GM12865 (cell line): ENCODE results near the gene C2orf81.
"Not testable (repeated sequence)": the region's sequence is repeated elsewhere in the genome, so short reads cannot be mapped to it uniquely, and the experiment has no call there.

Experiments
- DNase-seq: peaks from one replicate; pipeline ENCODE4 v3.0.0; 2010; ENCODE audit warnings: low read depth
- H3K4me3 ChIP-seq: 2 replicates; pipeline ENCODE4 v1.5.1; 2011; ENCODE audit warnings: mild to moderate bottlenecking, low read depth, low read length, control low read depth
- TF ChIP-seq, protein P1 (sequence below): IDR thresholded peaks from 2 replicates; pipeline ENCODE4 v1.5.1; 2011; ENCODE audit warnings: low read length, control low read depth, low read depth, inconsistent platforms; ENCODE audit not compliant: insufficient read depth; ENCODE audit errors: missing control alignments

Gene C2orf81

DNA sequence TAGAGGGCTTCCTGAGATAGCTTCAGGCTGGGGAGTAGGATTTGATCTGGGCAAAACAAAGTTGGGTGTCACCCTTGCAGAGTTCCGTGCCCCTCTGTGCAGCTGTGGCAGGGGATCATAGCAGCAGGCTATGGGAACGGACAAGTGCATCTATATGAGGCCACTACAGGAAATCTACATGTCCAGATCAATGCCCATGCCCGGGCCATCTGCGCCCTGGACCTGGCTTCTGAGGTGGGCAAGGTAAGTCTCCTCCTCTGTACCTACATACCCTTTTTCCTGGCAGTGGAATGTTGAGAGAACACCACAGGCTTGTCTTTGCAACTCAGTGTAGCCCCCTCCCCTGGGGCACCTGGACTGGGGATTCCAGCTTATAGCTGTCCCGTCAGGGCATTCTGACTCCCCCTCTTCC, 3.6 kb upstream of the C2orf81 start:
- no peak for DNase-seq
- TF ChIP-seq, protein P1, sequence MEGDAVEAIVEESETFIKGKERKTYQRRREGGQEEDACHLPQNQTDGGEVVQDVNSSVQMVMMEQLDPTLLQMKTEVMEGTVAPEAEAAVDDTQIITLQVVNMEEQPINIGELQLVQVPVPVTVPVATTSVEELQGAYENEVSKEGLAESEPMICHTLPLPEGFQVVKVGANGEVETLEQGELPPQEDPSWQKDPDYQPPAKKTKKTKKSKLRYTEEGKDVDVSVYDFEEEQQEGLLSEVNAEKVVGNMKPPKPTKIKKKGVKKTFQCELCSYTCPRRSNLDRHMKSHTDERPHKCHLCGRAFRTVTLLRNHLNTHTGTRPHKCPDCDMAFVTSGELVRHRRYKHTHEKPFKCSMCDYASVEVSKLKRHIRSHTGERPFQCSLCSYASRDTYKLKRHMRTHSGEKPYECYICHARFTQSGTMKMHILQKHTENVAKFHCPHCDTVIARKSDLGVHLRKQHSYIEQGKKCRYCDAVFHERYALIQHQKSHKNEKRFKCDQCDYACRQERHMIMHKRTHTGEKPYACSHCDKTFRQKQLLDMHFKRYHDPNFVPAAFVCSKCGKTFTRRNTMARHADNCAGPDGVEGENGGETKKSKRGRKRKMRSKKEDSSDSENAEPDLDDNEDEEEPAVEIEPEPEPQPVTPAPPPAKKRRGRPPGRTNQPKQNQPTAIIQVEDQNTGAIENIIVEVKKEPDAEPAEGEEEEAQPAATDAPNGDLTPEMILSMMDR = no peak
- H3K4me3 ChIP-seq = no peak overlapping the region

DNA sequence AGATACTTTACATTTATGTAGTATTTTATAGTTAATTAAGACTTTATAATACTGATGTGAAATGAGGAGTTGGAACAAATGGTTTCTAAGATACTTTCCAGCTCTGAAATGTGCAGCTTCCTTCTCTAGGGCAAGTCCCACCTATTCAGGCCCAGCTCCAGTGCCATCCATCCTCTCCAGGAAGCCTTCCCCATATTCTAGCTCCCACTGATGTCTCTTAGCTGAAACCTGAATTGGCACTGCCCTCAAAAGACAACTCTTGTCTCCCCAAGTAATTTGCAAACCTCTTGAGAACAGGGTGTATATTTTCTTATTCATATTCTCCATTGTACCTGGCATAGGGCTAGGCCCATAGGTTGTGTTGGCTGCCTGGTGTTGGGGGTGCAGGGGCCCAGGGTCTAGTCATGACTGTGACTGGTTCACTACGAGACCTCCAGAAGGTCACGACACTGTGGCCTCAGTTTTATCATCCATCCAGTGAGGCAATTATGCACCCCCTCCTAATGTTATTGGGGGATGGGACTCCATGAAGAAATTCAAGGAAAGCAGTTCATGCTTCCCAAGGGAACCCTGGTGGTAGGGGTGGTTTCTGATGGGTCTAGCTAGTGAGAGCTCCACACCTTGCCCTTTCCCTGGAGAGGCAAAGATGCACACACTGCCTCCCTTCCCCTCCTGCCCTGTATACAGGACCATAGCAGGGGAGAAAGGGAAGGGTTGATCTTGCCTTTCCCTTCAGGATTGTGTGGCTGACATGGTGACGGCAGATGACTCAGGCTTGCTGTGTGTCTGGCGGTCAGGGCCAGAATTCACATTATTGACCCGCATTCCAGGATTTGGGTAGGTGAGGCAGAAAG, 2.9 kb upstream of the C2orf81 start:
- TF ChIP-seq, protein P1 = no peak
- H3K4me3 ChIP-seq = no peak overlapping the region
- DNase-seq = no peak

DNA sequence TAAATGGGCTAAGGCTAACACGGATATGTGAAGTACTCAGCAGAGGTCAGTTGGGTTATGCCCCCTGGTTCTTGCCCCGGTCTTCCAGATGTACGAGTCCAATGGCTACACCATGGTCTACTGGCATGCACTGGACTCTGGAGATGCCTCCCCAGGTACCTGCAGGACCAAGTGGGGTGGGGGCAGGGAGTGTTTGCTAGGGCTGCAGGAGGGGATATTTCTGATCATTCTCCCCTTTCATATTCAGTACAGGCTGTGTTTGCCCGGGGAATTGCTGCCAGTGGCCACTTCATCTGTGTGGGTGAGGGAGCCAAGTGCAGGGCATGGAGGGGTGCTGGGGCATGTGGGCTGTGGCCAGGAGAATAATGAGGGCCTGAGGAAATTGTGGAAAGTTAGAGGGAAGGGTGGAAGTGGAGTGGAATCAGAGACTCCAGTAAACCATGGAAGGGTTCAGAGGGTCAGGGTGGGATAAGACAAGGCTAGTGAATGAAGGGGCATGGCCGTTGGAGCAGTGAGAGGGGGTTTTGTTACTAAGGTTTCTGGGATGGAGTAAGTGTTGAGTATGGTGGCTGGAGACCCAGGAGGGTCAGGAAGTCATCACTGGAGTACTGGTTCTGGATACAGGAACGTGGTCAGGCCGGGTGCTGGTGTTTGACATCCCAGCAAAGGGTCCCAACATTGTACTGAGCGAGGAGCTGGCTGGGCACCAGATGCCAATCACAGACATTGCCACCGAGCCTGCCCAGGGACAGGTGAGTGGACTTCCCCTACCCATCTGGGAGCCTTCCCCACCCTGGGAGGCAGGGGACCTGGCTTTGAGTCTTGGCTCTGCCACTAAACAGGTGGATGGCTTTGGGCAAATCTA, 2.0 kb upstream of the C2orf81 start:
- DNase-seq = no peak
- TF ChIP-seq, protein P1 = no peak
- H3K4me3 ChIP-seq = no peak overlapping the region

DNA sequence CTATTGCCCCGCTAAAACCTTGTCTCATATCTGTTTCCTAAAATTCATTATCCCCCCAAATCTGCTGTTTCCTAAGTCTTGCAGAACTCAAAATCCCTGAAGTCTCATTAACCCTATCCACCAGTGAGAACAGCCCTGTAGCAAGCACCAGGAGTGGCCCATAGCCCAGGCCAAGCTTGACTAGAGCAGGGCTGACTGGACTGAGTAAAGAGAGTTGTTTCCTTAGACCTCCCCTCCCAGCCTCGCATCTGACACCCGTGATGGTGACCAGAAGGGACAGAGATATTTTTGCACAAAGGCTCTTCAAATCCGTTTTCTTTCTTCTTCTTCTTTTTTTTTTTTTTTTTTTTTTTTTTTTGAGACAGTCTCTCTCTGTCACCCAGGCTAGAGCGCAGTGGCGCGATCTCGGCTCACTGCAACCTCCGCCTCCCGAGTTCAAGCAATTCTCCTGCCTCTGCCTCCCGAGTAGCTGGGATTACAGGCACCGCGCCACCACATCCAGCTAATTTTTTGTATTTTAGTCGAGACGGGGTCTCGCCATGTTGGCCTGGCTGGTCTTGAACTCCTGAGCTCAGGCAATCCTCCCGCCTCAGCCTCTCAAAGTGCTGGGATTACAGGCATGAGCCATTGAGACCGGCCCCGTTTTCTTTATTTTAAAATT, 846 bp downstream of the C2orf81 start:
- not testable (repeated sequence) for DNase-seq
- H3K4me3 ChIP-seq = peak overlapping the region; percentile 63

DNA sequence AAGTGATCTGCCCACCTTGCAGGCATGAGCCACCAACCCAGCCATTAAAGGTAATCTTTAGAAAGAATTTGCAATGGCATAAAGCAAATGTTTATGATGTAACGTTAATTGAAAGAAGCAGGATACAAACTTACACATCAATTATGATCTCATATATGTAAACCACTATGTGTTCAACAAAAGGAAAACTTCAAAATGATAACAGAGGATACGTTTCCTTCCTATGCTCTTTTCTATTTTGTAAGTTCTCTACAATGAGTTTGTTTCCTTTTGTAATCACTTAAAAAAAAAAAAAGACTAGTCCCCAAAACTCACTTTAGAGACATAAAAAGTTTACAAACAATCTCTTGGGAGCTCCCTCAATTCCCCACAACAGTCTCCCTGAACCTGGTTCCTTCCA, 1.4 kb downstream of the C2orf81 start:
- peak overlapping the region; percentile 63 for H3K4me3 ChIP-seq
- DNase-seq = no peak
- TF ChIP-seq, protein P1 = no peak

DNA sequence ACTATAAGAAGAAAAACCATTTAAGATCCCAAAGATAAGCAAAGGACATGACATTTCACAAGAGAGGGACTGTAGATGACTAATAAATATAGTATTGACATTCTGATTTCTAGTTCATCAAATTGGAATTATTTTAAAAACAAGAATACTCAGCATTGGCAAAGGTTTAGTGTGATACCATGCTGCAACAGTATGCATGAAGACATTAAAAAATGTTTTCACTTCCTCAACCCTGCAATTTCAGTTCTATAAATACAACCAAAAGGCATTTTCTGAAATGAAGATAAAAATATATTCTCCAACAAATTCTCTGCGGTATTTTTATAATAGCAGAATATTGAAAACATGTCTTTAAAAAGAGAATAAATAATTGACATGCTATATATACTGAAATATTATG, 2.1 kb downstream of the C2orf81 start:
- TF ChIP-seq, protein P1 = no peak
- DNase-seq = no peak

DNA sequence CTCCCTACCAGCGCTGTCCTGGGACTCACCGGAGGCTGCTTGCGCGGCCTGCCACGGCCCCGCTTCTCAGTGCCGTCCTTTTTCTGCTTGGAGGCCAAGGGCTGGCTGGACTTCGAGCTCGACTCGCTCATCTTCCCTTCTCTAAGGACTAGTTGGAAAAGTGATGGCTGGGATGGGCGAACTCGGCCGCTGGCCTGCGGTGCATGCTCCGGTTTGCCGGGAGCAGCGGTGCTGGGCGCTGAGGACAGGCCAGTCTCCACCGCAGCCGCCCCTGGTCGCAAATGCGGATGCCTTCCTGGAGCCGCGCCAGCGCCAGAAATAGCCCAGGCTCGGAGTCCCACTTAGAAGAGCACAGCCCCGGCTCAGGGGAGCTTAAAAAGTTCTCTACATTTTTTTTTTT, 3.1 kb downstream of the C2orf81 start:
- TF ChIP-seq, protein P1 = no peak
- no peak overlapping the region for H3K4me3 ChIP-seq
- no peak for DNase-seq

More for the DNA sequence above, 2.1 kb downstream of the C2orf81 start:
- peak overlapping the region; percentile 63; the same call in 1 of the 2 replicates for H3K4me3 ChIP-seq
